ENCODE results near the gene WDR18.

Gene WDR18

GRCh38 chr19:1042689-1043511, 58.8 kb downstream of the WDR18 start:
- DNase-seq (ENCODE audit: low read depth), result no peak
